ENCODE data around the gene FPR2.
"Not testable (repeated sequence)": the region's sequence is repeated elsewhere in the genome, so short reads cannot be mapped to it uniquely, and the experiment has no call there.

The FPR2 gene

GRCh38 chr19:51737389-51737788 lies 23.6 kb upstream of the FPR2 start:
- TF ChIP-seq CTCF (IDR thresholded peaks at IDR 0.05; ENCODE audit: insufficient read depth, low read length, poor library complexity, severe bottlenecking): no peak
- no peak for DNase-seq (ENCODE audit: extremely low read depth, insufficient read length)
- no peaks in the 10 kb centered on the region for H3K36me3 ChIP-seq (ENCODE audit: control insufficient read depth, insufficient read depth, low read length)
- H3K27me3 ChIP-seq (replicated peaks; ENCODE audit: control insufficient read depth, insufficient read depth, low read length): no peaks in the 10 kb centered on the region
- no peak overlapping the region for H3K4me3 ChIP-seq (replicated peaks; ENCODE audit: low read depth, low read length)

- no peak for TF ChIP-seq CTCF (IDR thresholded peaks at IDR 0.05; ENCODE audit: insufficient read depth, low read length, poor library complexity, severe bottlenecking)
- no peaks in the 10 kb centered on the region for H3K27me3 ChIP-seq (replicated peaks; ENCODE audit: control insufficient read depth, insufficient read depth, low read length)
Measured at GRCh38 chr19:51737924-51738323, 23.1 kb upstream of the FPR2 start.

GRCh38 chr19:51738523-51738922 lies 22.5 kb upstream of the FPR2 start:
- H3K4me3 ChIP-seq (replicated peaks; ENCODE audit: low read depth, low read length); H3K36me3 ChIP-seq (ENCODE audit: control insufficient read depth, insufficient read depth, low read length); DNase-seq (ENCODE audit: extremely low read depth, insufficient read length); H3K27me3 ChIP-seq (replicated peaks; ENCODE audit: control insufficient read depth, insufficient read depth, low read length): not testable (repeated sequence)

More at GRCh38 chr19:51737924-51738323, 23.1 kb upstream of the FPR2 start:
- no peak for DNase-seq (ENCODE audit: extremely low read depth, insufficient read length)
- Histone ChIP-seq H3K36me3 (ENCODE audit: control insufficient read depth, insufficient read depth, low read length) (no peaks in the 10 kb centered on the region), H3K4me3 (replicated peaks; ENCODE audit: low read depth, low read length) (no peak overlapping the region)

DNA sequence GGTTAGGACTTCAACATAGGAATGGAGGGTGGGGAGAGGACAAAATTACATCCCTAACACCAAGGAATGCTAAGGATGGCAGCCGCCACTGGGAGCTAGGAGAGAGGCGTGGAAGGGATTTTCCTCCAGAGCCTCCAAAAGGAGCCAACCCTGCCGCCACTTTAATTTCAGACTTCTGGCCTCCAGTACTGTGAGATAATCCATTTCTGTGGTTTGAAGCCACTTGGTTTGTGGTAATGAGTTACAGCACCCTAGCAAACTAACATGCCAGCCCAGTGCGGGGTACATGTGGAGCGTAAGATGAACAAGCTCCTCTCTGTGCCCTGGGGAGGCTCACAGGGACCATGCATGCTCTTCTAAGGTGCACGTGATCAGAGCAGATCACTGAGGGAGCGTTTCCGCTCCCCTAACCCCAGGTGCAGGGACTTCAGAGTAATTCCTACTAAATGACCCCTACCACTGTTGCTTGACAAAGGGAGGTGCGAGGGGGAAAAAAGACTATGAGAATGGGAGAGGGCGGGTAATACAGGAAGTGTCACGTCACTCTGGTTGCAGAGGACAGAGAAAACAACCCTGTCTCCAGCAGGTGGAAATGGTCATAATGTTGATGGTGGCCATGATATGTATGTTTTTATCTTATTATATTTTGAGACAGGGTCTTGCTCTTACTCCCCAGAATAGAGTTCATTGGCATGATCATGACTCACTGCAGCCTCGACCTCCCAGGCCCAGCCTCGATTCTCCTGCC lies 21.3 kb upstream of the FPR2 start:
- no peak overlapping the region for H3K4me3 ChIP-seq (replicated peaks; ENCODE audit: low read depth, low read length)
- TF ChIP-seq CTCF (IDR thresholded peaks at IDR 0.05; ENCODE audit: insufficient read depth, low read length, poor library complexity, severe bottlenecking): no peak
- H3K36me3 ChIP-seq (ENCODE audit: control insufficient read depth, insufficient read depth, low read length): no peaks in the 10 kb centered on the region
- H3K27me3 ChIP-seq (replicated peaks; ENCODE audit: control insufficient read depth, insufficient read depth, low read length): no peaks in the 10 kb centered on the region
- no peak for DNase-seq (ENCODE audit: extremely low read depth, insufficient read length)

GRCh38 chr19:51740356-51740755 lies 20.6 kb upstream of the FPR2 start:
- H3K27me3 ChIP-seq (replicated peaks; ENCODE audit: control insufficient read depth, insufficient read depth, low read length): no peaks in the 10 kb centered on the region
- DNase-seq (ENCODE audit: extremely low read depth, insufficient read length): no peak
- TF ChIP-seq CTCF (IDR thresholded peaks at IDR 0.05; ENCODE audit: insufficient read depth, low read length, poor library complexity, severe bottlenecking): no peak
- no peaks in the 10 kb centered on the region for H3K36me3 ChIP-seq (ENCODE audit: control insufficient read depth, insufficient read depth, low read length)
- no peak overlapping the region for H3K4me3 ChIP-seq (replicated peaks; ENCODE audit: low read depth, low read length)

DNA sequence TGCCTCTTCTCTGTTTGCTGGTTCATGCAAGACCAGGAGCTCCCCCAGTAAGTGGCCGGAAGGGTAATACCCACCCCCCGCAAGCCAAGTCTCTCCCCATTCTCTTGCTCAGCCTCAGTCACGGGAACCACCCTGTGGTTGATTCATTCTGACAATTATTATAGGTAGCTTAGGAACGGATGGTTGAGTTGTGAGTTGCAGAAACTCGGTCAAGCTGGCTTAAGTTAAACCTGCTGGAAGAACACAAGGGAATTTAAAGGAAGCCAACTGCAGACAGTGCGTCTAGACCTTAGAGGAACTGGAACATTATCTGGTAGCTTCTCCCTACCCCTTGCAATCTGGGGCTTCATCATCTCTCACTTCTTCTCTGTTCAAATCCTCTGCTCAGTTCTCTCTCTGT lies 18.2 kb upstream of the FPR2 start:
- no peak for TF ChIP-seq CTCF (IDR thresholded peaks at IDR 0.05; ENCODE audit: insufficient read depth, low read length, poor library complexity, severe bottlenecking)
- H3K36me3 ChIP-seq (ENCODE audit: control insufficient read depth, insufficient read depth, low read length): no peaks in the 10 kb centered on the region
- no peak overlapping the region for H3K4me3 ChIP-seq (replicated peaks; ENCODE audit: low read depth, low read length)
- no peak for DNase-seq (ENCODE audit: extremely low read depth, insufficient read length)
- no peaks in the 10 kb centered on the region for H3K27me3 ChIP-seq (replicated peaks; ENCODE audit: control insufficient read depth, insufficient read depth, low read length)

Measured in GM06990 (cell line).